GM12878 (cell line): Measurements from ENCODE around the gene LARGE1. TPM values are rescaled to one million over a fixed set of nuclear protein-coding genes. Genes with fewer than 3 reads are reported as not detected.

Experiments
- ATAC-seq: fragments of 200-7000 bp; cut with Tn5 transposase; 3 replicates; pipeline ENCODE4 v1.9.1; 2020; ENCODE audit warnings: mild to moderate bottlenecking, moderate library complexity
- BruUV-seq: library from RNA; stranded (reverse); fragments of 400-500 nt; replicated peaks from 2 replicates; lab custom pipeline; 2021; lab: Mats Ljungman, UMichigan
- CTCF ChIA-PET: fragments of 300-600 bp; sonication (Branson Sonifier 250); formaldehyde crosslinking; extraction: SDS; loops from one replicate; lab custom pipeline; 2021; ENCODE audit warnings: inconsistent platforms; lab: Yijun Ruan, JAX
- POLR2A ChIA-PET: fragments of 350-600 bp; formaldehyde crosslinking; extraction: SDS; loops from one replicate; lab custom pipeline; 2021; ENCODE audit warnings: inconsistent platforms; lab: Charles Lee
- RAD21 ChIA-PET: fragments of 300-600 bp; sonication (Branson Sonifier 250); formaldehyde crosslinking; loops from one replicate; lab custom pipeline; 2023; ENCODE audit warnings: antibody characterized with exemption; ENCODE audit not compliant: unreplicated experiment; lab: Charles Lee
- SMC1A ChIA-PET: fragments of 300-600 bp; sonication (Branson Sonifier 250); formaldehyde crosslinking; loops from one replicate; lab custom pipeline; 2023; ENCODE audit not compliant: unreplicated experiment, uncharacterized antibody; lab: Charles Lee
- DNase-seq: peaks from one replicate; pipeline ENCODE4 v3.0.0-alpha.2; 2011; ENCODE audit warnings: low read depth, low spot score
- FAIRE-seq: peaks from 3 replicates; lab custom pipeline; 2011; peaks lifted over from hg19 to GRCh38; lab: Jason Lieb, UNC
- H2AFZ ChIP-seq: 2 replicates; pipeline ENCODE4 v1.6.0; 2011; ENCODE audit warnings: low read depth, low read length, control low read depth; ENCODE audit not compliant: control insufficient read depth
- H3K27ac ChIP-seq: 2 replicates; pipeline ENCODE4 v1.5.1; 2011; ENCODE audit warnings: control low read depth; ENCODE audit not compliant: control insufficient read depth, insufficient read depth
- H3K27me3 ChIP-seq, 2 experiments: replicated peaks in 1 of 2; 2 replicates each; pipeline versions ENCODE4 v1.6.0 to v1.6.1; 2011; ENCODE audit warnings: low read length in 1 of 2; ENCODE audit not compliant: control insufficient read depth in 2 of 2, insufficient read depth in 2 of 2
- H3K36me3 ChIP-seq, 2 experiments: 2 replicates each; pipeline ENCODE4 v1.5.1; 2011; ENCODE audit warnings: low read length in 1 of 2; ENCODE audit not compliant: control insufficient read depth in 2 of 2, insufficient read depth in 2 of 2
- H3K4me1 ChIP-seq: 2 replicates; pipeline ENCODE4 v1.6.1; 2011; ENCODE audit warnings: mild to moderate bottlenecking, low read length, moderate library complexity, mixed read lengths; ENCODE audit not compliant: control insufficient read depth, insufficient read depth
- H3K4me2 ChIP-seq: 2 replicates; pipeline ENCODE4 v1.6.0; 2011; ENCODE audit warnings: control low read depth; ENCODE audit not compliant: control insufficient read depth, insufficient read depth
- H3K4me3 ChIP-seq: fragments of 200-600 bp; sonication (generic); 2 replicates; pipeline ENCODE4 v1.5.1; 2016
- H3K79me2 ChIP-seq: 2 replicates; pipeline ENCODE4 v1.6.0; 2011; ENCODE audit warnings: low read length; ENCODE audit not compliant: control insufficient read depth, insufficient read depth
- H3K9ac ChIP-seq: 2 replicates; pipeline ENCODE4 v1.8.0; 2011; ENCODE audit warnings: low read length, control low read depth, mixed read lengths; ENCODE audit not compliant: control insufficient read depth, insufficient read depth
- H3K9me3 ChIP-seq: replicated peaks from 3 replicates; pipeline ENCODE4 v1.5.1; 2011; ENCODE audit warnings: mild to moderate bottlenecking, low read length; ENCODE audit not compliant: control insufficient read depth, insufficient read depth
- H4K20me1 ChIP-seq: 2 replicates; pipeline ENCODE4 v1.6.0; 2011; ENCODE audit not compliant: control insufficient read depth, insufficient read depth
- CBX5 ChIP-seq: sonication (generic); IDR thresholded peaks from 2 replicates; pipeline ENCODE4 v1.6.1; 2016; ENCODE audit warnings: low read depth, moderate library complexity, mild to moderate bottlenecking, inconsistent platforms
- E4F1 ChIP-seq: fragments of 450-650 bp; IDR thresholded peaks from 2 replicates; pipeline ENCODE4 v1.6.1; 2018; ENCODE audit warnings: borderline replicate concordance, mild to moderate bottlenecking; ENCODE audit not compliant: partially characterized antibody
- EED ChIP-seq: sonication (generic); IDR thresholded peaks from 2 replicates; pipeline ENCODE4 v1.6.1; 2016; ENCODE audit warnings: antibody characterized with exemption, low read depth
- RELA ChIP-seq: fragments of 450-650 bp; IDR thresholded peaks from 2 replicates; pipeline ENCODE4 v1.8.0; 2014; ENCODE audit warnings: borderline replicate concordance; ENCODE audit not compliant: partially characterized antibody
- TAF1 ChIP-seq: IDR thresholded peaks from 2 replicates; pipeline ENCODE4 v1.6.1; 2011; ENCODE audit warnings: mild to moderate bottlenecking, low read depth, low read length, borderline replicate concordance
- ZNF687 ChIP-seq: fragments of 450-650 bp; IDR thresholded peaks from 2 replicates; pipeline ENCODE4 v1.6.1; 2017; ENCODE audit warnings: mild to moderate bottlenecking, moderate library complexity
- WGBS: methylation state at CpG from one replicate; pipeline ENCODE4 v1.1.6; 2016; ENCODE audit warnings: low lambda C conversion rate; ENCODE audit not compliant: insufficient replicate concordance, insufficient coverage; ENCODE audit errors: missing lambda C conversion rate; 5-methylcytosine and 5-hydroxymethylcytosine counted together
- in situ Hi-C: fragments of 300-500 bp; cut with MboI; formaldehyde crosslinking; loops from 9 replicates; pipeline ENCODE4 v1.14.3; 2018; ENCODE audit warnings: mixed read lengths
- intact Hi-C: fragments of 100-400 bp; cut with micrococcal nuclease; formaldehyde crosslinking; loops from one replicate; pipeline ENCODE4 v1.14.2; 2022; ENCODE audit not compliant: unreplicated experiment
- polyA plus RNA-seq, 11 experiments: library from polyadenylated mRNA; depleted of rRNA in 4 of 11; unstranded in 6 of 11; stranded (reverse) in 5 of 11; fragments of >200 nt; fragmentation: Nextera tagmentation in 4 of 11; fragmentation: Illumina TruSeq in 1 of 11; extraction: Ambion mirVana in 4 of 11; extraction: Trizol in 1 of 11; gene quantifications; 1 replicate in 1 of 11; 2 replicates in 10 of 11; pipeline versions ENCODE4 v1.2.1 to v1.2.3, GENCODE V29; 2011 to 2016; ENCODE audit warnings: inconsistent platforms in 2 of 11, missing spikeins in 2 of 11, low read depth in 1 of 11
- total RNA-seq, 4 experiments: library from RNA; depleted of rRNA in 3 of 4; stranded (reverse); fragments of >200 nt in 3 of 4; fragmentation: Illumina TruSeq in 1 of 4; extraction: Trizol in 1 of 4; gene quantifications; 2 replicates each; pipeline versions ENCODE4 v1.2.1 to v1.2.3, GENCODE V29; 2013 to 2021
- TF ChIP-seq, protein P1 (sequence below): fragments of 450-650 bp; IDR thresholded peaks from 2 replicates; pipeline ENCODE4 v1.6.1; 2017; ENCODE audit warnings: mild to moderate bottlenecking, moderate library complexity

LARGE1 gene
- total and polyA plus RNA-seq, 10 of the 15 experiments (the other 5 are each of a cell fraction or from before 2014, with no cell fraction given), result 3.2 to 41.4 (median 17.3) TPM

DNA sequence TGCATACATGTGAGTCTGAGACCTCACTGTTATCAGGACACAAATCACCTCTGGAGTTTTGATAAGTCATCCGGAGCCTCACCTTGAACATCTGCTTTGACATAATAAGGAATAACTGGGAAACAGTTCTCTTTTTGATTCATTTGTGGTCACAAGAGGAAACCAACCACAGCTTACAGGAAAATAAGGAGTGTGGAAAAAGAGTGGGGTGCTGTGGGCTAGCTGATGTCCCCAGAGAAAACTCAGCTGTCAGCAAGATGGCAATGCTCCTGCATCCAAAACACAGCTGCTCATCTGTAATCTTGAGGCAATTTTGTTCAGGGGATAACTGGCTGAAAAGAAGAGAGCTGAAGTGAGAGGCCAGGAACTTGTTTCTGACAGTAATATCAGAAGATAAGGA is 445.7 kb downstream of the LARGE1 start (continued):
- TF ChIP-seq EED, result peak; percentile 56; the same call in 1 of the 2 replicates
- TF ChIP-seq, all 136 proteins: peak for 5

DNA sequence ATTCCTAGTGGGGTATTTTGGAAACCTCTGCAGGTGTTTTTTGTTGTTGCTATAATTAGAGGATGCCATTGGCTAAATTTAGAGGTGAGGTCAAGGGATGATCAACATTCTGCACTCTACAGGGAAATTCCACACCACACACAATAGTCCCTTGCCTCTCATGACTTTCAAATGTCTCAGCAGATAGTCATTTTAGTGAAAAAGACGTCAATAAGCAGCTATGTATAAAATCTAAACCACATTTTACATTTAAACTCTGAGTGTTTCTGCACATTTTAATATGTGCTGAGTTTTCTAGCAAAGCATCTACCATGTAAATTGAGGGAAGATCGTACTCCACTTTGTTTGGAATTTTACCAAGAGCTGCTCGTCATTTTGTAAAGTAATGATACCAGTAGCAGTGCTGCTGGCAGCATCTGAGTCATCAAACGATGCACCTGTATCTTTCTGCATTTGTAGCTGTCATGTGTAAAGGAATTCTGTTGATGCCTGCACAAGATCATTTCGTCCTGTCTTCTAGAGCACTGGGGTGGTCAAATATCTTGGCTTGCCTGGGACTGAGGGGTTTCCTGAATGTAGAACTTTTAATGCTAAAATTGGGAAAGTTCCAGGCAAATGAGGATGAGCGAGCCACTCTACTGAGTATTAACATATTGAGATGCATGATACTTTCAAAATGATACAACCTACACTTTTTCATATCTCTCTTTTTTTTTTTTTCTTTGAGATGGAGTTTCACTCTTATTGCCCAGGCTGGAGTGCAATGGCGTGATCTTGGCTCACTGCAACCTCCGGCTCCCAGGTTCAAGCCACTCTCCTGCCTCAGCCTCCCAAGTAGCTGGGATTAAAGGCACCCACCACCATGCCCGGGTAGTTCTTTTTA is 447.6 kb downstream of the LARGE1 start:
- no peaks in the 10 kb centered on the region for H4K20me1 ChIP-seq
- peaks cover 42% of the 10 kb centered on the region for H3K4me1 ChIP-seq
- no peaks in the 10 kb centered on the region for H3K9me3 ChIP-seq
- ChIA-PET CTCF (interaction anchor here (0.9 to 1.6 kb wide), 5 partner anchors 35 to 173 kb away, joined by 3 to 8 read pairs (median 4); no protein-coding TSS in a partner anchor), RAD21 (interaction anchor here (0.7 to 2.7 kb wide), 13 partner anchors 12 to 1581 kb away, joined by 3 to 14 read pairs (median 4); partner anchors contain the start of gene LARGE1), SMC1A (interaction anchor here (0.5 to 3.7 kb wide), 19 partner anchors 19 to 446 kb away, joined by 3 to 21 read pairs (median 4); no protein-coding TSS in a partner anchor), POLR2A (interaction anchor here (0.5 to 1.5 kb wide), 3 partner anchors 48 to 171 kb away, joined by 3 to 5 read pairs (median 3); no protein-coding TSS in a partner anchor)
- H3K79me2 ChIP-seq, result peaks cover 2% of the 10 kb centered on the region; the same call in 1 of the 2 replicates
- H3K27ac ChIP-seq, result peak overlapping the region; percentile 99
- no peaks in the 10 kb centered on the region for H3K36me3 ChIP-seq
- intact Hi-C loops (loop anchor here (1.0 to 5.0 kb wide), 4 partner anchors 96 to 1655 kb away; no protein-coding TSS in a partner anchor), in situ Hi-C loops (loop anchor here (5.0 to 10.0 kb wide), 2 partner anchors 95 to 1652 kb away; no protein-coding TSS in a partner anchor)
- H2AFZ ChIP-seq, result peak overlapping the region; percentile 33; the same call in 1 of the 2 replicates
- peak overlapping the region; percentile 26; the same call in 1 of the 2 replicates for H3K4me3 ChIP-seq
- FAIRE-seq (peak; percentile 84), DNase-seq (peak; percentile 78), ATAC-seq (peak; percentile 79)
- no peaks in the 10 kb centered on the region for H3K27me3 ChIP-seq
- under 1% methylated on average over 9 of the region's 9 CpGs for WGBS
- peak overlapping the region; percentile 85 for H3K4me2 ChIP-seq
- peak overlapping the region; percentile 80 for H3K9ac ChIP-seq
- BruUV-seq, result TSS peak; percentile 86
- TF ChIP-seq ZNF687 (no peak), CBX5 (no peak), RELA (peak; percentile 99), TAF1 (0 out of 2 replicates have a peak, but pooled peaks have one; percentile 23), E4F1 (no peak)
- TF ChIP-seq, protein P1, sequence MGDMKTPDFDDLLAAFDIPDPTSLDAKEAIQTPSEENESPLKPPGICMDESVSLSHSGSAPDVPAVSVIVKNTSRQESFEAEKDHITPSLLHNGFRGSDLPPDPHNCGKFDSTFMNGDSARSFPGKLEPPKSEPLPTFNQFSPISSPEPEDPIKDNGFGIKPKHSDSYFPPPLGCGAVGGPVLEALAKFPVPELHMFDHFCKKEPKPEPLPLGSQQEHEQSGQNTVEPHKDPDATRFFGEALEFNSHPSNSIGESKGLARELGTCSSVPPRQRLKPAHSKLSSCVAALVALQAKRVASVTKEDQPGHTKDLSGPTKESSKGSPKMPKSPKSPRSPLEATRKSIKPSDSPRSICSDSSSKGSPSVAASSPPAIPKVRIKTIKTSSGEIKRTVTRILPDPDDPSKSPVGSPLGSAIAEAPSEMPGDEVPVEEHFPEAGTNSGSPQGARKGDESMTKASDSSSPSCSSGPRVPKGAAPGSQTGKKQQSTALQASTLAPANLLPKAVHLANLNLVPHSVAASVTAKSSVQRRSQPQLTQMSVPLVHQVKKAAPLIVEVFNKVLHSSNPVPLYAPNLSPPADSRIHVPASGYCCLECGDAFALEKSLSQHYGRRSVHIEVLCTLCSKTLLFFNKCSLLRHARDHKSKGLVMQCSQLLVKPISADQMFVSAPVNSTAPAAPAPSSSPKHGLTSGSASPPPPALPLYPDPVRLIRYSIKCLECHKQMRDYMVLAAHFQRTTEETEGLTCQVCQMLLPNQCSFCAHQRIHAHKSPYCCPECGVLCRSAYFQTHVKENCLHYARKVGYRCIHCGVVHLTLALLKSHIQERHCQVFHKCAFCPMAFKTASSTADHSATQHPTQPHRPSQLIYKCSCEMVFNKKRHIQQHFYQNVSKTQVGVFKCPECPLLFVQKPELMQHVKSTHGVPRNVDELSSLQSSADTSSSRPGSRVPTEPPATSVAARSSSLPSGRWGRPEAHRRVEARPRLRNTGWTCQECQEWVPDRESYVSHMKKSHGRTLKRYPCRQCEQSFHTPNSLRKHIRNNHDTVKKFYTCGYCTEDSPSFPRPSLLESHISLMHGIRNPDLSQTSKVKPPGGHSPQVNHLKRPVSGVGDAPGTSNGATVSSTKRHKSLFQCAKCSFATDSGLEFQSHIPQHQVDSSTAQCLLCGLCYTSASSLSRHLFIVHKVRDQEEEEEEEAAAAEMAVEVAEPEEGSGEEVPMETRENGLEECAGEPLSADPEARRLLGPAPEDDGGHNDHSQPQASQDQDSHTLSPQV, result peak; percentile 95; the same call in 1 of the 2 replicates
